Breast epithelium (tissue), 3 donors: ENCODE measurements around the gene AFMID.

ENCODE experiments used
- CTCF ChIP-seq, 3 donors: fragments of 450-650 bp; IDR thresholded peaks; one replicate each; pipeline ENCODE4 v1.5.1; 2016 to 2017; ENCODE audit warnings: antibody characterized with exemption in 3 of 3, mild to moderate bottlenecking in 3 of 3, moderate library complexity in 3 of 3
- POLR2A ChIP-seq: fragments of 450-650 bp; IDR thresholded peaks from one replicate; pipeline ENCODE4 v1.6.1; 2016; ENCODE audit warnings: antibody characterized with exemption, mild to moderate bottlenecking, moderate library complexity
- POLR2AphosphoS5 ChIP-seq, 3 donors: sonication (generic); formaldehyde crosslinking; IDR thresholded peaks; one replicate each; pipeline ENCODE4 v1.6.1; 2017; ENCODE audit warnings: antibody characterized with exemption in 3 of 3

GRCh38 chr17:78140169-78141051, 46.8 kb upstream of the AFMID start:
- TF ChIP-seq CTCF (IDR thresholded peaks at IDR 0.05) (no peak), POLR2A (no peak), POLR2AphosphoS5 (IDR thresholded peaks at IDR 0.05) (peak in 1 of 3 donors; percentile 12)
